NCI-H526 treated with DMSO at 0.1 percent for 48 hours (cell line): ENCODE results near the gene NUP160.
A peak's percentile ranks its signal among the peaks of the same experiment; 100 is the strongest.
"Not testable (repeated sequence)": the region's sequence is repeated elsewhere in the genome, so short reads cannot be mapped to it uniquely, and the experiment has no call there.

Experiments used
- DNase-seq: peaks from one replicate; lab custom pipeline; 2025; lab: John Stamatoyannopoulos, UW

Gene NUP160

GRCh38 chr11:47791774-47792430, 56.2 kb downstream of the NUP160 start:
- DNase-seq = no peak

DNA sequence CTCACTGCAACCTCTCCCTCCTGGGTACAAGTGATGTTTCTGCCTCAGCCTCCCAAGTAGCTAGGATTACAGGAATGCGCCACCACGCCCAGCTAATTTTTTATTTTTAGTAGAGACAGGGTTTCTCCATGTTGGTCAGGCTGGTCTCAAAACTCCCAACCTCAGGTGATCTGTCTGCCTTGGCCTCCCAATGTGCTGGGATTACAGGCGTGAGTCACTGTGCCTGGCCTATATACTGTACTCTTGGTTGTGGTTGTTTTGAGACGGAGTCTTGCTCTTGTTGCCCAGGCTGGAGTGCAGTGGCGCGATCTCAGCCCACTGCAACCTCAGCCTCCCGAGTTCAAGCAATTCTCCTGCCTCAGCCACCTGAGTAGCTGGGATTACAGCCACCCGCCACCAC, 58.1 kb downstream of the NUP160 start:
- not testable (repeated sequence) for DNase-seq

GRCh38 chr11:47788181-47788580, 60.0 kb downstream of the NUP160 start:
- DNase-seq = no peak

- DNase-seq = no peak
Measured at GRCh38 chr11:47786373-47786772, 61.8 kb downstream of the NUP160 start.

GRCh38 chr11:47784785-47785381, 63.3 kb downstream of the NUP160 start:
- no peak for DNase-seq

GRCh38 chr11:47783087-47783610, 65.0 kb downstream of the NUP160 start:
- no peak for DNase-seq

- no peak for DNase-seq
Measured at GRCh38 chr11:47778878-47779483, 69.2 kb downstream of the NUP160 start.

DNA sequence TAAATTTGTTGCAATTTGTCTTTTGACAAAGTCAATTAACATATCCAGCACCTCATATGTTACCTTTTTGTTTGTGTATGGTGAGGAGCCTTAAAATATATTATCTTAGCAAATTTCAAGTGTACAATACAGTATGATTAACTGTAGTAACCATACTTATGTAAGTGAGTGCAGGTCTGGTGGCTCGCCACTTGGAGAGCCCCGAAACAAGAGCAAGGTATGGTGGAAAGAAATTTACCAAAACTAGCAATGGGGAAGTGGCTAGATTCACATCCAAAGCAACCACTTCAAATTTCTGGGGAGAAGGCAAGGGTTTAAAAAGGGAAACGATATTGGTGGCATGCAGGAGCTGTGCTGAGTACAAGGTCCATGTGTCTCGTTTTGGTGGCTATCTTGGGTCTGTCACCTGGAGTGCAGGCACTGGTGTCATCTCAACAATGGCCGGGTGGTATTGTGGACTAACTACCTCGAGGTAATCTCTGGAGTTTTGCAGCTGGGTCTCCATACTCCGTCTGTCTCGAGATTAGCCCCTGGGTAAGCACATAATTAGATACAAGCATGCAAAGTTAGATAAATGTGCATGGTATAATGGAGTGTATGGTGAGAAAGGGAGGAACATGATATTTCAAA, 72.8 kb downstream of the NUP160 start:
- no peak for DNase-seq

- DNase-seq = no peak
Measured at GRCh38 chr11:47773882-47774281, 74.3 kb downstream of the NUP160 start.

DNA sequence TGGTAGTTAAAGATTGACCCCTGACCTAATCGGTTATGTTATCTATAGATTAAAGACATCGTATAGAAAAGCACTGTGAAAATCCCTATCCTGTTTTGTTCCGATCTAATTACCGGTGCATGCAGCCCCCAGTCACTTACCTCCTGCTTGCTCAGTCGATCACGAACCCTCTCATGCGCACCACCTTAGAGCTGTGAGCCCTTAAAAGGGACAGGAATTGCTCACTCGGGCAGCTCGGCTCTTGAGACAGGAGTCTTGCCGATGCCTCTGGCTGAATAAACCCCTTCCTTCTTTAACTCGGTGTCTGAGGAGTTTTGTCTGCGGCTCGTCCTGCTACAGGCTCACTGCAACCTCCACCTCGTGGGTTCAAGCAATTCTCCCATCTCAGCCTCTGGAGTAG, 78.6 kb downstream of the NUP160 start:
- not testable (repeated sequence) for DNase-seq

- DNase-seq = peak; percentile 64
Measured at GRCh38 chr11:47768101-47768612, 80.0 kb downstream of the NUP160 start.

GRCh38 chr11:47766509-47767227, 81.5 kb downstream of the NUP160 start:
- DNase-seq = peak; percentile 48

DNA sequence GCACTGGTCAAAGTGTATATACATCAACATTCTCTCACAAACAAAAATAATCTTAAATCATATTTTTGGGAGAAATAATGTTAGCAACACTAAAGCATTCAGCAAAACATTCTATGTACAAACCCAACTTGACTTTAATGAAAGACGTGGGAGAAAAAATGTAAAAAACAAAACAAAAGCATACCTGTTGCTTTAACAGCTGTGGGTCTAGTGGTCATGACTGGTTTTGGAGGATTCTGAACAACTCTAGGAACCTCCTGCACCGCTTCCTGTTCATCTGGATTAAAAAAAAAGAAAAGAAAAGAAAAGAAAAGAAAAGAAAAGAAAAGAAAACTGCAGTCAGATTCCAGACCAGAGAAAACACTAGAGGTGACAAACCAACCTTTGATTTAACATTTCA, 83.1 kb downstream of the NUP160 start:
- DNase-seq = no peak

DNA sequence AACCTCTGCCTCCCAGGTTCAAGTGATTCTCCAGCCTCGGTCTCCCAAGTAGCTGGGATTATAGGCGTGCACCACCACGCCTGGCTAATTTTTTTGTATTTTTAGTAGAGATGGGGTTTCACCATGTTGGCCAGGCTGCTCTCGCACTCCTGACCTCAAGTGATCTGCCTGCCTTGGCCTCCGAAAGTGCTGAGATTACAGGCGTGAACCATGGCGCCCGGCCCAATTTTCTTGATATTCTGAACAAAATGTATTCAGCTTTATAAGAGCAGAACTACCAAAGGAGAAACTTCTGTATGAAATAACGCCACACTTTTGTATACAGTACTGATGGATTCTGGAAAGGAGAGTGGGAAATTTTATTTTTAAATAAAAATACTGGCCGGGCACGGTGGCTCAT, 88.9 kb downstream of the NUP160 start:
- DNase-seq = not testable (repeated sequence)

DNA sequence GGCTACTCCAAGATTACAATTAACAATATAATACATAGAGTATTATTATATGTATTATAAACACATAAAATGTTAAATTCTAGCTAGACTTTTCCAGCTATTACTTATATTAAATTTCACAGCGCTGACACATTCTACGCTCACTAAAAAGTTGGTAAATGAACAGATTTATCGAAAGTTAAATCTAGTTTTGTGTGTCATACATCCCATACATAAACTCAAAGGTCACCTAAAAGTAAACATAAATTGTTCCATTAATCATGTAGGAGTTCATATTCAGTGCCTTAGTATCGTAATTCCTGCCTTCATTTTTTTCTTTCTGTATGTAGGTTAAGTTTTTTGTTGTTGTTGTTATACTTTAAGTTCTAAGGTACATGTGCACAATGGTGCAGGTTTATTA, 91.9 kb downstream of the NUP160 start:
- no peak for DNase-seq

DNA sequence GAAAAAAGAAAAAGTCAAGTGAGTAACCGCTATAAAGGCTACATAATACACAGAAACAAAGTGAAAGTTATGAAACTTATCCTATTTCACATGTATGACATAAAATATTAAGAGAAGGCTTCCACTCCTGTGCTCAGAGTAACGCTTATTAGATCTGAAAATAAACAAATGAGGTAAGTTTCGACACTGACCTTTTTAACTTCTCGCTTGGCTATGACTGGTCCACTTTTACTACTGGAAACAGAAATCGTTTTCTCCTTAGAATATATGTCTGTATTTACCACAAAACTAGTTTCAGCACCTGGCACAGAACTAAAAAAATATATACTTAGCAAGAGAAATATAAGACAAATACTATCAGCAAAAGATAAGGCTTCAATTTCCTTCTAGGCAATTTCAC, 97.4 kb downstream of the NUP160 start:
- no peak for DNase-seq

DNA sequence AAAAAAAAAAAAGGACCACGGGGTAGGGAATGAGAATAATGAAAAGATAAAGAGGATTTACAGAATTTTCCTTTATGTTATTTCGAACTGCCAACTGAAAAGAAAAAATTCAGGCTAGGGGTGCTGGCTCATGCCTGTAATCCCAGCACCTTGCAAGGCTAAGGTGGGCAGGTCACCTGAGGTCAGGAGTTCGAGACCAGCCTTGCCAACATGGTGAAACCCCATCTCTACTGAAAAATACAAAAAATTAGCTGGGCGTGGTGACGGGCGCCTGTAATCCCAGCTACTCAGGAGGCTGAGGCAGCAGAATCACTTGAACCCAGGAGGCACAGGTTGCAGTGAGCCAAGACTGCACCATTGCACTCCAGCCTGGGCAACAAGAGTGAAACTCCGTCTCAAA, 105.7 kb downstream of the NUP160 start:
- DNase-seq = not testable (repeated sequence)

DNA sequence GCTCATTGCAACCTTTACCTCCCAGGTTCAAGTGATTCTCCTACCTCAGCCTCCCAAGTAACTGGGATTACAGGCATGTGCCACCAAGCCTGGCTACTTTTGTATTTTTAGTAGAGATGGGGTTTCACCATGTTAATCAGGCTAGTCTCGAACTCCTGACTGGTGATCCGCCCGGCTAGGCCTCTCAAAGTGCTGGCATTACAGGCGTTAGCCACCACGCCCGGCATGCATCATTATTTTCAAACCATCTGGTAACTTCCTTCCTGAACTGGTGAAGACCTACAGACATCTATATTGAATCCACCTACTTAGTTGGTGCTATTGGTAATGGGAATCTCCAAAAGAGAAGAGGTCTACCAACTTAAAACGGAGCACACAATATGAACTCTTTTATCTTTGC, 110.3 kb downstream of the NUP160 start:
- DNase-seq = not testable (repeated sequence)

GRCh38 chr11:47732271-47732670, 115.9 kb downstream of the NUP160 start:
- DNase-seq = no peak

GRCh38 chr11:47731475-47731874, 116.7 kb downstream of the NUP160 start:
- DNase-seq = no peak
